Smooth muscle cell (in vitro differentiated cells): Measurements from ENCODE around the gene CTDSPL. TPM values are rescaled to one million over a fixed set of nuclear protein-coding genes. Genes with fewer than 3 reads are reported as not detected.
"Not testable (repeated sequence)": the region's sequence is repeated elsewhere in the genome, so short reads cannot be mapped to it uniquely, and the experiment has no call there.

ENCODE experiments used
- DNase-seq: peaks from one replicate; lab custom pipeline; 2025; ENCODE audit not compliant: unreplicated experiment; lab: John Stamatoyannopoulos, UW
- H2AFZ ChIP-seq: fragments of 200-600 bp; sonication (generic); 2 replicates; pipeline ENCODE4 v1.6.0; 2016; ENCODE audit warnings: antibody characterized with exemption, low read depth, mild to moderate bottlenecking
- H3F3A ChIP-seq: fragments of 200-600 bp; sonication (generic); 2 replicates; pipeline ENCODE4 v1.6.0; 2017; ENCODE audit warnings: antibody characterized with exemption, low read depth
- H3K27ac ChIP-seq: fragments of 200-600 bp; sonication (generic); 2 replicates; pipeline ENCODE4 v1.5.1; 2016; ENCODE audit warnings: low read depth, mild to moderate bottlenecking
- H3K27me3 ChIP-seq: fragments of 200-600 bp; sonication (generic); 2 replicates; pipeline ENCODE4 v1.6.1; 2016; ENCODE audit warnings: low read depth, mild to moderate bottlenecking
- H3K36me3 ChIP-seq: fragments of 200-600 bp; sonication (generic); 2 replicates; pipeline ENCODE4 v1.5.1; 2016; ENCODE audit warnings: low read depth
- H3K4me1 ChIP-seq: fragments of 200-600 bp; sonication (generic); 2 replicates; pipeline ENCODE4 v1.5.1; 2016; ENCODE audit warnings: low read depth
- H3K4me2 ChIP-seq: fragments of 200-600 bp; sonication (generic); 2 replicates; pipeline ENCODE4 v1.6.0; 2016; ENCODE audit warnings: mild to moderate bottlenecking
- H3K4me3 ChIP-seq: fragments of 200-600 bp; sonication (generic); 2 replicates; pipeline ENCODE4 v1.5.1; 2016; ENCODE audit warnings: mild to moderate bottlenecking
- H3K79me2 ChIP-seq: fragments of 200-600 bp; sonication (generic); 2 replicates; pipeline ENCODE4 v1.6.0; 2016; ENCODE audit warnings: low read depth, mild to moderate bottlenecking
- H3K9ac ChIP-seq: fragments of 200-600 bp; sonication (generic); 2 replicates; pipeline ENCODE4 v1.6.0; 2016; ENCODE audit warnings: low read depth
- H3K9me3 ChIP-seq: fragments of 200-600 bp; sonication (generic); replicated peaks from 2 replicates; pipeline ENCODE4 v1.5.1; 2016; ENCODE audit warnings: low read depth
- H4K20me1 ChIP-seq: fragments of 200-600 bp; sonication (generic); 2 replicates; pipeline ENCODE4 v1.6.0; 2016; ENCODE audit warnings: low read depth
- WGBS: methylation state at CpG from one replicate; pipeline ENCODE4 v1.1.7; 2016; ENCODE audit warnings: low lambda C conversion rate; 5-methylcytosine and 5-hydroxymethylcytosine counted together
- polyA plus RNA-seq: library from polyadenylated mRNA; unstranded; fragments of >200 nt; fragmentation: Nextera tagmentation; extraction: Ambion mirVana; gene quantifications from 2 replicates; pipeline ENCODE4 v1.2.1, GENCODE V29; 2016
- total RNA-seq: library from RNA; depleted of rRNA; stranded (reverse); fragments of >200 nt; gene quantifications from 2 replicates; pipeline ENCODE4 v1.2.3, GENCODE V29; 2014
- TF ChIP-seq, protein P1 (sequence below): fragments of 200-600 bp; sonication (generic); IDR thresholded peaks from 2 replicates; pipeline ENCODE4 v1.5.1; 2017; ENCODE audit warnings: borderline replicate concordance, mild to moderate bottlenecking, antibody characterized with exemption; ENCODE audit not compliant: insufficient read depth, poor library complexity, severe bottlenecking

Gene CTDSPL
- total and polyA plus RNA-seq, 2 experiments from 2014 or later = 31.3 to 34.3 TPM

GRCh38 chr3:37987315-37987697 is 125.6 kb downstream of the CTDSPL start:
- no peak overlapping the region for H3K4me3 ChIP-seq
- H3K9me3 ChIP-seq = no peaks in the 10 kb centered on the region
- H4K20me1 ChIP-seq = no peaks in the 10 kb centered on the region
- DNase-seq = no peak
- H3K36me3 ChIP-seq = no peaks in the 10 kb centered on the region
- WGBS = 93% methylated on average over 2 of the region's 2 CpGs
- no peak overlapping the region for H3K4me2 ChIP-seq
- no peaks in the 10 kb centered on the region for H3K79me2 ChIP-seq
- H3F3A ChIP-seq = no peaks in the 10 kb centered on the region
- no peaks in the 10 kb centered on the region for H3K27me3 ChIP-seq
- H3K9ac ChIP-seq = no peak overlapping the region
- H2AFZ ChIP-seq = no peak overlapping the region
- no peak overlapping the region for H3K27ac ChIP-seq
- TF ChIP-seq, protein P1, sequence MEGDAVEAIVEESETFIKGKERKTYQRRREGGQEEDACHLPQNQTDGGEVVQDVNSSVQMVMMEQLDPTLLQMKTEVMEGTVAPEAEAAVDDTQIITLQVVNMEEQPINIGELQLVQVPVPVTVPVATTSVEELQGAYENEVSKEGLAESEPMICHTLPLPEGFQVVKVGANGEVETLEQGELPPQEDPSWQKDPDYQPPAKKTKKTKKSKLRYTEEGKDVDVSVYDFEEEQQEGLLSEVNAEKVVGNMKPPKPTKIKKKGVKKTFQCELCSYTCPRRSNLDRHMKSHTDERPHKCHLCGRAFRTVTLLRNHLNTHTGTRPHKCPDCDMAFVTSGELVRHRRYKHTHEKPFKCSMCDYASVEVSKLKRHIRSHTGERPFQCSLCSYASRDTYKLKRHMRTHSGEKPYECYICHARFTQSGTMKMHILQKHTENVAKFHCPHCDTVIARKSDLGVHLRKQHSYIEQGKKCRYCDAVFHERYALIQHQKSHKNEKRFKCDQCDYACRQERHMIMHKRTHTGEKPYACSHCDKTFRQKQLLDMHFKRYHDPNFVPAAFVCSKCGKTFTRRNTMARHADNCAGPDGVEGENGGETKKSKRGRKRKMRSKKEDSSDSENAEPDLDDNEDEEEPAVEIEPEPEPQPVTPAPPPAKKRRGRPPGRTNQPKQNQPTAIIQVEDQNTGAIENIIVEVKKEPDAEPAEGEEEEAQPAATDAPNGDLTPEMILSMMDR = no peak
- H3K4me1 ChIP-seq = no peaks in the 10 kb centered on the region

GRCh38 chr3:37987751-37988179 is 126.1 kb downstream of the CTDSPL start:
- no peaks in the 10 kb centered on the region for H3K9me3 ChIP-seq
- no peak for DNase-seq
- no peaks in the 10 kb centered on the region for H4K20me1 ChIP-seq
- H3F3A ChIP-seq = no peaks in the 10 kb centered on the region
- no peaks in the 10 kb centered on the region for H3K27me3 ChIP-seq
- TF ChIP-seq, protein P1 = no peak
- H3K9ac ChIP-seq = no peak overlapping the region
- WGBS = 86% methylated on average over 7 of the region's 7 CpGs
- no peaks in the 10 kb centered on the region for H3K4me1 ChIP-seq
- no peak overlapping the region for H3K4me3 ChIP-seq
- no peak overlapping the region for H2AFZ ChIP-seq
- no peaks in the 10 kb centered on the region for H3K79me2 ChIP-seq
- no peaks in the 10 kb centered on the region for H3K36me3 ChIP-seq
- no peak overlapping the region for H3K27ac ChIP-seq
- H3K4me2 ChIP-seq = no peak overlapping the region

DNA sequence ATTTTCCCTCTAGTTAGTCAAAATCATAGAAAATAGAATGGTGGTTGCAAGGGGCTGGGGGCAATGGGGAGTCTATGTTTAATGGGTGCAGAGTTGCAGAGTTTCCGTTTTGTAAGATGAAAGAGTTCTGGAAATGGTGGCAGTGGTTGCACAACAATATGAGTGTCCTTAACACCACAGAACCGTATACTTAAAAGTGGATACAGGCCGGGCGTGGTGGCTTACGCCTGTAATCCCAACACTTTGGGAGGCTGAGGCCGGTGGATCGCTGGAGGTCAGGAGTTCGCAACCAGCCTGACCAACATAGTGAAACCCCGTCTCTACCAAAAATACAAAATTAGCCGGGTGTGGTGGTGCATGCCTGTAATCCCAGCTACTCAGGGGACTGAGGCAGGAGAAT is 126.7 kb downstream of the CTDSPL start:
- H3K4me2 ChIP-seq, H2AFZ ChIP-seq: not testable (repeated sequence)

DNA sequence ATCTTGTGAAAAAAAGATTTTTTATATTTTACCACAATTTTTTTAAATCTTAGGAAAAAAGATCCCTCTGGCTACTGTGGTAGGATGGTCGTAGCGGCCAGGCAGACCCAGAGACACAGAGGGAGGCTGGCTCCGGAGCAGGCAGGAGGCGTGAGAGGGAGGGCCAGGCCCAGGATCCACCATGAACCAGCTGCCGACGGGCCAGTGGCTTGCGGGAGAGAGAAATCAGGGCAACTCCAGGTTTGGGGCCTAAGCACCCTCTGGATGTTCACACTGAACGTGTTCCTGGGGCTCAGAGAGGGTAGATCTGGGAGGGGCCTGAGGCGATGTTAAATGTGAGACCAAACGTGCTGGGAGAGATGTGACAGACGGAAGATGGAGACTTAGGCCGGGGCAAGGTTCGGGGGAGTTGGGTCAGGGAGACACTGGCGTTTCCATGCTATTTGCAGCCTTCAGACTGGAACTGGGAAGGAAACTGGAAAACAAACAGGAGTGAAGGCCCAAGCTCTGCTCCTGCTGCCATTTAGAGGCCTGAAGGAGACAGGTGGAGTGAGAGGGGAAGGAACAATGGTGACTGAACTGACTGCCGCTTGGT is 127.3 kb downstream of the CTDSPL start:
- H3K9me3 ChIP-seq = no peaks in the 10 kb centered on the region
- no peak overlapping the region for H2AFZ ChIP-seq
- H3K79me2 ChIP-seq = no peaks in the 10 kb centered on the region
- H3K36me3 ChIP-seq = no peaks in the 10 kb centered on the region
- DNase-seq = no peak
- WGBS = 91% methylated on average over 15 of the region's 15 CpGs
- no peak overlapping the region for H3K4me3 ChIP-seq
- H3K4me1 ChIP-seq = peaks cover 4% of the 10 kb centered on the region
- H4K20me1 ChIP-seq = no peaks in the 10 kb centered on the region
- H3K27me3 ChIP-seq = no peaks in the 10 kb centered on the region
- no peak overlapping the region for H3K27ac ChIP-seq
- no peak overlapping the region for H3K9ac ChIP-seq
- peaks cover 6% of the 10 kb centered on the region for H3F3A ChIP-seq
- no peak overlapping the region for H3K4me2 ChIP-seq
- TF ChIP-seq, protein P1 = no peak

More for the DNA sequence above, 126.7 kb downstream of the CTDSPL start:
- not testable (repeated sequence) for H4K20me1 ChIP-seq, H3F3A ChIP-seq, H3K27me3 ChIP-seq, H3K9me3 ChIP-seq, H3K36me3 ChIP-seq, H3K79me2 ChIP-seq, H3K4me1 ChIP-seq, H3K4me3 ChIP-seq, H3K27ac ChIP-seq, H3K9ac ChIP-seq, DNase-seq
- WGBS = 99% methylated on average over 10 of the region's 10 CpGs
